Stimulated activated CD8-positive, alpha-beta memory T cell treated with anti-CD3 and anti-CD28 coated beads, Interleukin-7, amount 100 ng/mL, for 4 hours (primary cell): Measurements from ENCODE around the gene TRAK1.

Source experiments
- DNase-seq, 2 donors: peaks; one replicate each; pipeline ENCODE4 v3.0.0-alpha.2; 2020; ENCODE audit warnings: low read depth in 2 of 2

The TRAK1 gene

DNA sequence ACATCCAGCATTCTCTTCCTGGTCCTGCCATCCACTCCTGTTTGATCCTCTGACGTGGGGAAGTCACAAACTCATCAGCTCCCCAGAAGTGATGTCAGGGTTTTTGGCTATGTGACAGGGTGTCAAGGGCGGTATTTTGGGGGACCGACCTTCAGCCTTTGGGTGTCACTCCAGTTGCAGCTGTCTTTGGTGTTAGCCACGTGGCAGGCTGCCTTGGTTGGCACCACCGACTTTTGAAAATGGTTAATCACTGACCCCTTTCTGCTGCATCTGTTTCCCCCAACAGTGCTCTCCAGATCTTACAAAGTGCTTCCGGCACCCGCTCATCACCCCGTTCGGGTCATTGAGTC lies 86.6 kb downstream of the TRAK1 start:
- DNase-seq: no peak

GRCh38 chr3:42179110-42179725 lies 88.1 kb downstream of the TRAK1 start:
- no peak for DNase-seq

DNA sequence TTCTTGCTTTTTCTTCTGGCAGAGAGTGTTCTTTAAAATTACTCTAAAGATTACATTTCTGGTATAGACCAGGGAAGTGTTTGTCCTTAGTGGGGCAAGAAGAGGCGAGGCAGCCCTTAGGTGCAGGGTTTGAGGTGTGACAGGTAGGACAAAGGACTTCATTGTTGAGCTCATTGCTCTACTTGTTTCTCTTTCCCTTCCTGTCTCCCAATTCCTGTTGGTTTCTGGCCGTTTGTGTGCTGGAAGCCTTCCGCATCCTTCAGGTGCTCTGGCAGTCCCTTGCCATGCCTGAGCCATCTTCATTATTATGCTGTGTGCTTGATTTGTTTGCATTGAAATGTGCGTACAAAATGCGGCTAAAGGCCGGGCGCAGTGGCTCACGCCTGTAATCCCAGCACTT lies 89.7 kb downstream of the TRAK1 start:
- no peak for DNase-seq

- no peak for DNase-seq
These were observed 91.4 kb downstream of the TRAK1 start for GRCh38 chr3:42182555-42182954.

GRCh38 chr3:42183991-42184632 lies 93.0 kb downstream of the TRAK1 start:
- no peak for DNase-seq

DNA sequence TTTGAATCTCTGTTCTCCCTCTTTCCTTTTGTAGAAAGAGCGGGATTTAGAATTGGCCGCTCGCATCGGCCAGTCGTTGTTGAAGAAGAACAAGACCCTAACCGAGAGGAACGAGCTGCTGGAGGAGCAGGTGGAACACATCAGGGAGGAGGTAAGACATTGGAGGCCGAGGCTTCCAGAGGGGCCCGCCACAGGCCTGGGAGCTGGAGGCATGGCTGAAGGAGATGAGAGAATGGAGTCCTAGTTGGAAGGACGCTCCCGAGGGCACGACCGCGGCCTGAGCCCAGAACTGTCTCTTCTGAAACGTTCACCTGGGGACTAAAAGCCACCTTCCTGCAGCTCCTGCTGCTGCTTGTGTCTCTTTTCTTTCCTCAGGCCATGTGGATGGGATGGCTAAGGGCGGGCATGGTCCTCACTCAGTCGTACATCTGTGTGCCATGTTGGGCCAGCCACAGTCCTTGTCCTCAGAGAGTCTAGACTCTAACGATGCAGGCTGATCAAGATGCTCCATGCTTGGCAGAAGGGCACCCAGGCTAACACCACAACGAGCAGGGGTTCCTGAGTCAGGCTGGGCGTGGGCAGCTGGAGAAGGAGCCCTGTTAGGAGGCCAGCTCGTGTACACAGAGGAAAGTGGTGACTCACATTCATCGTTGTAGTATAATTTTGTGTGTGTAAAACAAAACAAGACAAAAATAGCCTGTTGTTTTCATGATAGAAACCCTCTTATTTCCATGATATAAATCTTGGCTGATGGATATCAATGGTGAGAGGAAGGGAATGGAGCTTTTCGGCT lies 93.7 kb downstream of the TRAK1 start:
- no peak for DNase-seq

DNA sequence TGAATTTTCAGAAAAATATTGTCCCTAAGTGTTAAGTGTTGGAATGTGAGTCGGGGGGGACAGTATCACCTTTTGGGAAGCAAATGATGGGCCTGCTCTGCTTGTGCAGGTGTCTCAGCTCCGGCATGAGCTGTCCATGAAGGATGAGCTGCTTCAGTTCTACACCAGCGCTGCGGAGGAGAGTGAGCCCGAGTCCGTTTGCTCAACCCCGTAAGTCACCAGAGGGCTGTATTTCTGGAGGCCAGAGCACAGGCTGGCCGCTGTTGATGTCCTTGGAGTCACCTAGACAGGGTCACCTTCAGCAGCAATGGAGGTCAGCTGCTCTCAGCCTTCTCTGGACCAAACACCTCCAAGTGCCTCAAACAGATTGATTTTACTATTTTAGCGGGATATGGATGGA lies 96.8 kb downstream of the TRAK1 start:
- DNase-seq: no peak

DNA sequence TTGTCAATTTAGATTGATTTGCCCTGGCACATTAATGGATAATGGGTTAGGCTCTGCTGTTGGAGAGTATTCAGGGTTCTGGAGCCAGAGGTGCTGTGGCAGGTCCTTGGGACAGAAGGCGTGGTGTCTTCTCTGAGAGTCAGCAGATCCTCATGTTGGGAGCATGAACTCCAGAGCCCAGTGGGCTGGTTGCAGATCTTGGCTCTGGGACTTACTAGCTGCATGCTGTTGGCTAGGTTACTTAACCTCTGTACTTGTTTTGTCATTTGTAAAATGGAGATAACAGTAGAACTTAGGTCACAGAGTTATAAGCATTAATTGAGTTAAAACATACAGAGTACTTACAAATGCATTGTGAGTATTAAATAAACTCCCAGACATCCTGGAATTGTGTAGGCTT lies 97.2 kb downstream of the TRAK1 start:
- no peak for DNase-seq

DNA sequence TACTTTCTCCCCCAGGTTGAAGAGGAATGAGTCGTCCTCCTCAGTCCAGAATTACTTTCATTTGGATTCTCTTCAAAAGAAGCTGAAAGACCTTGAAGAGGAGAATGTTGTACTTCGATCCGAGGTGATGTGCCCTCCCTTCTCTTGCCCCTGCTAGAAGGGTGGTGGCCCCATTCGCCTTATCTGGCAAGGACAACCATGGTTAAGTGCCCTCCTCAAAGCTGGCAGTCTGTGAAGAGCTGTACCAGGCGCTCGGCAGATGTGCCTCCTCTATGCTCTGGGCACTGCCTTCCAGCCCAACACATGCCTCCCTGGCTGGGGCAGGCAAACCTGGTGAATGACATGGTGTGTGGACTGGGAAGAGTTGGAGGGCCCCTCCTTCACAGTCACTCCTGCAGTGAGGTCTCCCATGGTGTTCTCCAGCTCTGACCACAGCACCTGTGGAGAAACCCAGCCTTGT lies 97.9 kb downstream of the TRAK1 start:
- DNase-seq: no peak

DNA sequence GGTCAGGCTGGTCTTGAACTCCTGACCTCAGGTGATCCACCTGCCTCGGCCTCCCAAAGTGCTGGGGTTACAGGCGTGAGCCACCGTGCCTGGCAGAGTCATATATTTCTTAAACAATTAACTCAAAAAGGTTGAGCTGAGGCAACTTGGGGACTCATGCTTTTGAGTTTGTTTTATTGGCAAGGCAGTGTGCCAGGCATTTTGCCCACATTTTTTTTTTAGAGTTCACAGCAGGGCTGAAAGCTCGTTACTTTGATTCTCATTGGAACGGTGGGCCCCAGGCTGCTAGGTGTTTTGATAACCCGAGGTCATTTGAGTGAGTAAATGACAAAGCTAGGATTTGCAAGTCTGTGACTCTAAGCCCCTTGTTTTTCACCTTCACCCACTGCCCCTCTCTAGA lies 98.6 kb downstream of the TRAK1 start:
- no peak for DNase-seq

DNA sequence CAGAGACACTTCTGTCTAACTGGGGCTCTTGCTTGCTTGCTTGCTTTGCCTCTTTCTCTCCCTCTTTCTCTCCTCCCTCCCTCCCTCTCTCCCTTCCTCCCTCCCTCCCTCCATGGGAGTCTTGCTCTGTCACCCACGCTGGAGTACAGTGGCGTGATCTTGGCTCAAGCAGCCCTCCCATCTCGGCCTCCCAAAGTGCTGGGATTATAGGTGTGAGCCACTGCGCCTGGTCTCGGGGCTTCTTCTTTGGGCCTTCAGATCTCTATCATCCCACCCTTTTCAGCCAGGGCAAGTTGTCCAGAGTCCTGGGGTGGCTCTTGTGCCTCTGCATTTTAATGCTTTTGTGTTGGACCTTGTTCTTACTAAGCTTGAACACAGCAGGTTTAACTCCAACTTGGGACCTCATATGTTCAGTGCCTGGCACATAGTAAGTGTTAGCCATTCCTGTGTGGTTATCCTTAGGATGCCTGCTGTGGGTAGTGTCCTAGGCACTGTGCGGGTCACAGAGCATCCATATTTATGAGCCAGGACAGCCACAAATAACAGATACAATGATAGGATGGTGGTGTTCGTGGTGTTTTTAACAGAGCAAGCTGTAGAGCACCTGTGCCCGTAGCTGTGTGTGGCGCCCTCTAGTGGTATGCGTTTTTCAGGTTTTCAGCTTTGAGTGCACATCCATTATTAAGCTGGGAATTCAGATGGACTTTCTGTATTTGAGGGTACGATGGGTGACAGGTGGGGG lies 99.7 kb downstream of the TRAK1 start:
- peak; percentile 33 to 37 for DNase-seq

GRCh38 chr3:42191443-42191747 lies 100.2 kb downstream of the TRAK1 start:
- no peak for DNase-seq

DNA sequence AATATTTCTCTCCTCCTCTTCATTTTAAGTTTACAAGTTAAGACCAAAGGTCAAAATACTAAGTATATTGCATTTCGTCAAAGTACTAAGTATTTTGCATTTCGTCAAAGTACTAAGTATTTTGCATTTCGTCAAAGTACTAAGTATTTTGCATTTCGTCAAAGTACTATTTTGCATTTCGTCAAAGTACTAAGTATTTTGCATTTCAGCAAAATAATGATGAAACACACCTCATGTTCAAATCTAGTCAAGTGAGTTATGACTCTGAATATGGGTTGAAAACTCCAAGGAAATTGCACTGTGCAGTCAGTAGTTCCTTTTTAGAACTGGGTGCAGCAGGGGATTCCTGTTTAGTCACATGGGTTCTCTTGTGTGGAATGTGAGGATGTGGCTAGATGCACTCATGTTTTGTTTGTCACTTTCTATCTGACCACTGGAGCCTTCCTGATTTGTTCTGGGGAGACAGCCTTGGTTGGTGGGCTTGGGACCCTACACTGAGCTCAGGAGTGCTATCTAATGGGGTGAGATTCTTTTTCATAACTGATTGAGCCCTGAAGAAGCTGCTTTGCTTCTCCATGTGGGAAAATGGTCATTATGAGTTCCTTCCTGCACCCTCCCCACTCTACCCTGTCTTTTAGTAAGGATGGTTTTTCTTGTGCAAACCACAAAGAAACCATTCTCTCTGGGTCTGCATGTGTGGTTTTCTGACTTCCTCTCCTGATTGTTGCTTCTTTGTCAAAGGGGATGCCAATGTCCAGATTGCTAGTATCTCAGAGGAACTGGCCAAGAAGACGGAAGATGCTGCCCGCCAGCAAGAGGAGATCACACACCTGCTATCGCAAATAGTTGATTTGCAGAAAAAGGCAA lies 101.4 kb downstream of the TRAK1 start:
- DNase-seq: no peak

- DNase-seq: no peak
These were observed 103.9 kb downstream of the TRAK1 start for GRCh38 chr3:42194943-42195510.

GRCh38 chr3:42195879-42196330 lies 104.7 kb downstream of the TRAK1 start:
- DNase-seq: no peak

DNA sequence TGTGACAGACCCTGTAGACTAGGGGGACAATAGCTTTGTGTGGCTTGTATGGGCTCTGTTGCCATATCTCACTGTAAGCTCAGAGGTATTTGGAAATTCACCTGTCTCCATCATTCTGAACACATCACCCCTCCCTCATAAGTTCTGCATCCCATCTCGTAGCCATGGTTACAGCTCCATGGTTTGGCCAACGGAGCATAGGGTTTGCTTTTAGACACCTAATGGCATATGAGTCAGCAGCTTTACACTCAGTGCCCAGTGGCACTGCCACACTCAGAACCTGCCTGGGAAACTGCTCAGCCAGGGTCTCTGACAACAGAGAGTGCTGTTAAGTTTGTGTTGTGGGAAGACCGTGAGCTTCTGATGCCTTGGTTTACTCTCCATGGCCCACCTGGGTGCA lies 107.6 kb downstream of the TRAK1 start:
- DNase-seq: no peak

DNA sequence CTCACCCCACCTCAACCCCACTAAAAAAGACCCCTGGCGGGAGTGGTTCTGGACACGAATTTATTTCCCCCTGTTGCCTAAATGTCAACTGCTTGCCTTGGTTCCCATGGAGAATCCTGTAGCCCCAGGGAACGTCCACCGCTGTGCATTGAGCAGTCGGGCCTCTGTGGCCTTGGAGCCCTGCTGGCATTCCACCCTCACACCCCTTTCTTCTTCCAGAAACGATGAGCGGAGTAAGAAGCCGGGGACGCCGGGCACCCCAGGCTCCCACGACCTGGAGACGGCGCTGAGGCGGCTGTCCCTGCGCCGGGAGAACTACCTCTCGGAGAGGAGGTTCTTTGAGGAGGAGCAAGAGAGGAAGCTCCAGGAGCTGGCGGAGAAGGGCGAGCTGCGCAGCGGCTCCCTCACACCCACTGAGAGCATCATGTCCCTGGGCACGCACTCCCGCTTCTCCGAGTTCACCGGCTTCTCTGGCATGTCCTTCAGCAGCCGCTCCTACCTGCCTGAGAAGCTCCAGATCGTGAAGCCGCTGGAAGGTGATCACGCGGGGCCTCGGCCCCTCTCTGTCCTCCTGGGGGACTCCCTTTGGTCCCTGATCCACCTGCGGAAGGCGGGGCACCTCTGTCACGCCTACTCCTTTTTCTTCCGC lies 111.2 kb downstream of the TRAK1 start:
- no peak for DNase-seq

GRCh38 chr3:42204867-42205599 lies 113.9 kb downstream of the TRAK1 start:
- DNase-seq: no peak

- no peak for DNase-seq
These were observed 114.8 kb downstream of the TRAK1 start for GRCh38 chr3:42205800-42206514.
